ENCODE data around the gene NME5.
"Not testable (repeated sequence)": the region's sequence is repeated elsewhere in the genome, so short reads cannot be mapped to it uniquely, and the experiment has no call there.

NME5 gene

GRCh38 chr5:138078006-138078643 is 61.1 kb downstream of the NME5 start:
- DNase-seq (ENCODE audit: low read depth in 2 of 2): no peak

- peak; percentile 15 to 48 for DNase-seq (ENCODE audit: low read depth in 2 of 2)
Observed at GRCh38 chr5:138077064-138077696, 62.0 kb downstream of the NME5 start.

DNA sequence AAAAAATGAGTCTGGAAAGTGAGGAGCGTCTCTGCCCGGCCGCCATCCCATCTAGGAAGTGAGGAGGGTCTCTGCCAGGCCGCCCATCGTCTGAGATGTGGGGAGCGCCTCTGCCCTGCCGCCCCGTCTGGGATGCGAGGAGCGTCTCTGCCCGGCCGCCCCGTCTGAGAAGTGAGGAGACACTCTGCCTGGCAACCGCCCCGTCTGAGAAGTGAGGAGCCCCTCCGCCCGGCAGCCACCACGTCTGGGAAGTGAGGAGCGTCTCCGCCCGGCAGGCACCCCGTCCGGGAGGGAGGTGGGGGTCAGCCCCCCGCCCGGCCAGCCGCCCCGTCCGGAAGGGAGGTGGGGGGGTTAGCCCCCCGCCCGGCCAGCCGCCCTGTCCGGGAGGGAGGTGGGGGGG is 69.2 kb downstream of the NME5 start:
- DNase-seq (ENCODE audit: low read depth in 2 of 2): not testable (repeated sequence)

DNA sequence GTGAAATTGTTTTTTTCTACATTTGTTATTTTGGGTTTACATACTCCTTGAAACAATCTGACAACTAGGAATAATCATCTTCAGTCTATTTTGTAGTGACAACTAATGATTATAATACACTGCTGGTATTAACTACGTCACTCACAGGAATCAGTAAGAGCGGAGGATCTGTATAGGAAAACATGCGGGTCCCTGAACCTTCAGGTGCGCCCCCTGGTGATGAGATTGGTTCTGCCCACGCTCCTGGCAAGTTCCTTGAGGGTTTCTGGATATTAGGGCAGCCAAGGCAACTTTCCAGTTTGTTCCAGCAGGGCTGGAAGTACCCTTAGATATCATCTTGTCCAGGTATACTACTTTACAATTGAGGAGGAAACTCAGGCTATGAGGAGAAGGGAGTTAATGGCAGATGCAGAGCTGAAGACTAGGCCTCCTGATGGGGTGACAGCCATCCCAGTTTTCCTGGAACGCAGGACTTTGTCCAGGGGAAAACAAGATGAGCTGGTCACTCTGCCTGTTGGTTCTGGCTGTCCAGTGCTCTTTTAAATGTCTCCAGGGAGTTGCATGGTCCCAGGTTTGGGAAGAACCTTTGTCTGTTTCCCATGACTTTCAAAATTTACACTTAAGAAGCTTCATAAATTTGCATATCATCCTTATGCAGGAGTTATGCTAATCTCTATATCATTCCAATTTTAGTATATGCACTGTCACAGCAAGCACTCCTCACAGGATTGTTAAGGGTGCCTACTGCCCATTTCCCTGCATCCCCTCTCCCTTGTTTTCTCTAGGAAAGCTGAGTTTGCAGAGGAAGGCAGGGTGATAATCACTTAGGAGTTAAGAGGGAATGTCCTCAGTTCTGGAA is 70.3 kb downstream of the NME5 start:
- DNase-seq (ENCODE audit: low read depth in 2 of 2): peak; percentile 61 to 71

GRCh38 chr5:138067945-138068344 is 71.3 kb downstream of the NME5 start:
- DNase-seq (ENCODE audit: low read depth in 2 of 2): no peak

Data from activated CD4-positive, alpha-beta T cell treated with anti-CD3 and anti-CD28 coated beads for 24 hours (primary cell).